Measurements from ENCODE around the gene FUBP1.
"Not testable (repeated sequence)": the region's sequence is repeated elsewhere in the genome, so short reads cannot be mapped to it uniquely, and the experiment has no call there.

FUBP1 gene

GRCh38 chr1:77942400-77943140 is 36.3 kb downstream of the FUBP1 start:
- DNase-seq (ENCODE audit: low spot score), result no peak

GRCh38 chr1:77940921-77941570 is 37.8 kb downstream of the FUBP1 start:
- no peak for DNase-seq (ENCODE audit: low spot score)

- DNase-seq (ENCODE audit: low spot score), result no peak
Observed at GRCh38 chr1:77938651-77939050, 40.2 kb downstream of the FUBP1 start.

- DNase-seq (ENCODE audit: low spot score), result no peak
Observed at GRCh38 chr1:77929806-77930205, 49.1 kb downstream of the FUBP1 start.

GRCh38 chr1:77927414-77927813 is 51.5 kb downstream of the FUBP1 start:
- no peak for DNase-seq (ENCODE audit: low spot score)

GRCh38 chr1:77926561-77927357 is 52.1 kb downstream of the FUBP1 start:
- no peak for DNase-seq (ENCODE audit: low spot score)

- DNase-seq (ENCODE audit: low spot score), result no peak
Observed at GRCh38 chr1:77925956-77926355, 52.9 kb downstream of the FUBP1 start.

GRCh38 chr1:77925518-77925917 is 53.4 kb downstream of the FUBP1 start:
- DNase-seq (ENCODE audit: low spot score), result no peak

GRCh38 chr1:77918918-77919317 is 60.0 kb downstream of the FUBP1 start:
- not testable (repeated sequence) for DNase-seq (ENCODE audit: low spot score)

- no peak for DNase-seq (ENCODE audit: low spot score)
Observed at GRCh38 chr1:77910116-77910515, 68.8 kb downstream of the FUBP1 start.

GRCh38 chr1:77906624-77907023 is 72.2 kb downstream of the FUBP1 start:
- DNase-seq (ENCODE audit: low spot score), result no peak

- no peak for DNase-seq (ENCODE audit: low spot score)
Observed at GRCh38 chr1:77906019-77906545, 72.8 kb downstream of the FUBP1 start.

- no peak for DNase-seq (ENCODE audit: low spot score)
Observed at GRCh38 chr1:77905603-77906002, 73.3 kb downstream of the FUBP1 start.

- no peak for DNase-seq (ENCODE audit: low spot score)
Observed at GRCh38 chr1:77900687-77901293, 78.1 kb downstream of the FUBP1 start.

- DNase-seq (ENCODE audit: low spot score), result no peak
Observed at GRCh38 chr1:77899647-77900320, 79.1 kb downstream of the FUBP1 start.

All from HuH-7.5 (cell line).